Skeletal muscle tissue (tissue), 4 donors: ENCODE data around the gene IL12RB1. TPM values are rescaled to one million over a fixed set of nuclear protein-coding genes. Genes with fewer than 3 reads are reported as not detected.
A peak's percentile ranks its signal among the peaks of the same experiment; 100 is the strongest.

Experiments used
- H3K27ac ChIP-seq: one replicate; pipeline ENCODE4 v1.7.0; 2013; ENCODE audit warnings: mild to moderate bottlenecking, low read depth, low read length, inconsistent platforms
- H3K27me3 ChIP-seq, 3 donors: one replicate each; pipeline ENCODE4 v1.7.0; 2013; ENCODE audit warnings: low read length in 3 of 3; ENCODE audit not compliant: control insufficient read depth in 3 of 3, insufficient read depth in 3 of 3
- H3K36me3 ChIP-seq, 3 donors: one replicate each; pipeline ENCODE4 v1.7.0; 2013; ENCODE audit warnings: low read length in 3 of 3; ENCODE audit not compliant: control insufficient read depth in 3 of 3, insufficient read depth in 3 of 3
- H3K4me1 ChIP-seq, 3 donors: one replicate each; pipeline ENCODE4 v1.7.0; 2013; ENCODE audit warnings: low read length in 3 of 3, mild to moderate bottlenecking in 3 of 3; ENCODE audit not compliant: control insufficient read depth in 3 of 3, insufficient read depth in 3 of 3
- H3K4me3 ChIP-seq, 3 donors: one replicate each; pipeline ENCODE4 v1.7.0; 2013; ENCODE audit warnings: low read length in 3 of 3
- H3K9ac ChIP-seq, 3 donors: one replicate each; pipeline ENCODE4 v1.7.0; 2013; ENCODE audit warnings: low read length in 3 of 3, mild to moderate bottlenecking in 3 of 3, moderate library complexity in 2 of 3, low read depth in 1 of 3
- H3K9me3 ChIP-seq, 3 donors: one replicate each; pipeline ENCODE4 v1.7.0; 2013; ENCODE audit warnings: low read length in 3 of 3; ENCODE audit not compliant: control insufficient read depth in 3 of 3
- total RNA-seq: library from RNA; depleted of rRNA; stranded (reverse); fragments of >200 nt; gene quantifications from one replicate; pipeline ENCODE4 v1.2.3, GENCODE V29; 2014
- donor health status: Osteomylitis.

Gene IL12RB1
- 0.52 TPM for total RNA-seq

DNA sequence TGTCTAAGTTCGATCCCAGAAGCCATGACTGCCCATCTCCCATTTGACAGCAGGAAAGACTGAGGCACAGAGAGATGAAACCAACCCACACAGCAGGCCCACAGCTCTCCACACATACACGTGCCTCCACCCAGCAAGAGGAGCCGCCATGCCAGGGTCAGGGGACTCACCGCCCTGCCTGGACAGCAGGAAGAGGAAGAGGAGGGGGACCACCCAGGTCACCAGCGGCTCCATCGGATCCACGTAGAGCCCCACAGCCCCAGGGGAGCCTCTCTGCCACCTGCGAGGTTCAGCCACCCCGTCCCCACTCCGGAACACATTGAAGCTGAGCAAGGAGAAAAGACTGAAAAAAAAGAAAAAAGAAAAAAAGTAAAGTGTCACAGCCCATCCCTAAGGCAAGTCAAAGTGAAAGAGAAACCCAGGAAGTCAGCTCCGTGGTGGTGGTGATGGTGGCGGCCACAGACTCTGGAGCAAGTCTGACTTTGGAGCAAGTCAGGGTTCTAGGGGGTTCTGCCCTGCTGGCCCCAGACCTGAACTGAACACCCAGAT lies at the start of gene IL12RB1:
Gene IL12RB1, minus strand, starts transcription at position 345 of the 549 bp plus-strand sequence. Its CDS starts 111 bp downstream, at position 234.
- Histone ChIP-seq H3K4me1 (no peaks in the 10 kb centered on the region), H3K9me3 (no peaks in the 10 kb centered on the region), H3K27ac (no peak within 1 kb of the TSS), H3K9ac (peak within 1 kb of the TSS; percentile 21 to 56 (median 25)), H3K27me3 (peaks cover 13 to 25% (median 14%) of the 10 kb centered on the region in 3 donors), H3K4me3 (peak within 1 kb of the TSS in 2 of 3 donors; percentile 9 to 45), H3K36me3 (no peaks in the 10 kb centered on the region)

DNA sequence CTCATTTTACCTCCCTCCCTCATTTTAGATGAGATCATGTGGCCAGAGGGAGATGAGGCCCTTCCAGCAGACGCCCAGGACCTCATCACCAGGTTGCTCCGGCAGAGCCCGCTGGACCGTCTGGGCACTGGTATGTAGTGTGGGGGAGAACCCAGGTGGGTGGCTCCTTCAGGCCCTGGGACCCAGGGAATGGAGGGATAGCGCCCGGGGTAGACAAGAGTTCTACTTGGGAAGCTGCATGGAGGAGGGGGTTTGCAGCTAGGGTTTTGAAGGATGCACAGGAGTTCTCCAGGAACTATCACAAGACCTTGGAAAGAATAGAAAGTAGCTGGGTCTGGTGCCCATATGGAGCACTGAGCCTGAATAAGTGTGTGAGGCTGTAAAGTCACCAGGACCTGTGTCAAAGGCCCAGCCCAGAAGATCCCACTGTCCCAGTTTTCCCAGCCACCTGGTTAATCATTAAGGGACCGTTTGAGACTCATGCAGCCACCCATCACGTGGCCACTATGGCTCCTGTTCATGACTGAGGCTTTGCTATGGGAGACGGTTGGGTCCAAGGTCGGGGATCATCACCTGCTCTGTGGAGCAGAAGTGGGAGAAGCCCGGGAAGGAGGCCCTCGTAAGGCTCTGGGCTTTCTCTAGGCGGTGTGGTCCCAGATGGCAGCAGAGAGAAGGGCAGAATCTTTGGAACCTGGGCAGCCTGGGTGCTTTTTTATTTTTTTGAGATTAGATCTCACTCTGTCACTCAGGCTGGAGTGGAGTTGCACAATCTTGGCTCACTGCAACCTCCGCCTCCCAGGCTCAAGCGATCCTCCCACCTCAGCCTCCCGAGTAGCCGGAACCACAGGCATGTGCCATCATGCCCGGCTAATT lies 49.2 kb upstream of the IL12RB1 start:
- Histone ChIP-seq H3K27ac (no peak overlapping the region), H3K4me3 (no peak overlapping the region), H3K27me3 (no peaks in the 10 kb centered on the region), H3K9me3 (no peaks in the 10 kb centered on the region), H3K36me3 (peaks cover 0 to 43% (median 5%) of the 10 kb centered on the region in 3 donors), H3K9ac (no peak overlapping the region), H3K4me1 (no peaks in the 10 kb centered on the region)

DNA sequence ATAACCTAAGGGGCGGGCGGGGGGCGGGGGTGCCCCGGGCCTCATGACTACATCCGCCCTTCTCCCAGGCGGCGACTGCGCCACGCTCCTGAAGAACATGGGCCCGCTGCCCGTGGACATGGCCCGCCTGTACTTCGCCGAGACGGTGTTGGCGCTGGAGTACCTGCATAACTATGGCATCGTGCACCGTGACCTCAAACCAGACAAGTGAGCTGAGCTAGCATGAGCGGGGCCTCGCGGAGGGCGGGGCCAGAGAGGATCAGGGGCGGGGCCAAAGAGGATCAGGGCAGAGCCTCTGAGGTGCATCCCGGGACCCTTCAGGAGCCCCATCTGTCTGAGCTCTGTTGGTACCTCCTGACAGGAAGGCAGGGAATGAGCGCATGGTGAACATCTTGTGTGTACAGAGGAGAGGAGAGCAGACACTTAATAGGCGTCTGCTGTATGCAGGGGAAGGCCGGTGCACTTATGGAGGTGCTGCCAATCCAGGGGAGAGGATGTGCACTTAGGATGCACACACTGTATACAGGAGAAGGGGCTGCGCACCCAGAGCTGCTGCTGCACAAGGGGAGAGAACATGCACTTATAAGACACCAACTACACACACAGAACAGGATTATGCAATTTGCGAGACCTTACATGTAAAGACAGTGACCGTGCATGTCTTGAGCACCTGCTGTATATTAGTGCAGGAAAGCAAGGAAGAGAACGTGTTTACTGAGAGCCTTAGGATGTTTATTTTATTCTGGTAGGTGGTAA lies 45.3 kb upstream of the IL12RB1 start:
- no peaks in the 10 kb centered on the region for H3K4me1 ChIP-seq
- H3K9ac ChIP-seq: no peak overlapping the region
- peaks cover 7 to 52% (median 14%) of the 10 kb centered on the region in 3 donors for H3K36me3 ChIP-seq
- no peak overlapping the region for H3K27ac ChIP-seq
- H3K9me3 ChIP-seq: no peaks in the 10 kb centered on the region
- H3K4me3 ChIP-seq: no peak overlapping the region
- no peaks in the 10 kb centered on the region for H3K27me3 ChIP-seq

DNA sequence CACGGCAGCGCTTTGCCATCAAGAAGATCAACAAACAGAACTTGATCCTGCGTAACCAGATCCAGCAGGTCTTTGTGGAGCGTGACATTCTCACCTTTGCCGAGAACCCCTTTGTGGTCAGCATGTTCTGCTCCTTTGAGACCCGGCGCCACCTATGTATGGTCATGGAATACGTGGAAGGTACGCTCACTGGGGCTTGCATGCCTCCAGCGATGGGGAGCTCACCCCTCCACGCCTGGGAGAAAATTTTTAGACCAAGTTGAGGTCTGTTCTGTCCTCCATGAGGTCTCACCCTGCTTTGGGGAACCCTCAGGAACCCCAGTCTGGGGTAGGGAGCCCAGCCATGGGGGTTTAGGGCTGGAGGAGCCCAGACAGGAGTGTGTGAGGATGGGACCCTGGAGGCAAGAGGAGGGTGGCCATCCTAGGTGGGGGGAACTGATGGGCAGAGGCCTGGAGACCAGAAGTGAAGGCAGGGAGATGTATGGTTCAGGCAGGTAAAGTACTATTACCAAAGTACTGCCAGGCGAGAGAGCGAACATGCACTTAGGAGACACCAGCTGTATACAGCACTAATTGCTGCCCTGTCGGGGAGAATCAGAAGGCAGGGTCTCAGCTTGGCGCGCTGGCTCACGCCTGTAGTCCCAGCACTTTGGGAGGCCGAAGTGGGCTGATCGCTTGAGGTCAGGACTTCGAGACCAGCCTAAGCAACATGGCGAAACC lies 43.9 kb upstream of the IL12RB1 start:
- Histone ChIP-seq H3K27me3 (no peaks in the 10 kb centered on the region), H3K27ac (no peak overlapping the region), H3K4me3 (no peak overlapping the region), H3K4me1 (no peaks in the 10 kb centered on the region), H3K9me3 (no peaks in the 10 kb centered on the region), H3K9ac (no peak overlapping the region), H3K36me3 (peaks cover 7 to 45% (median 14%) of the 10 kb centered on the region in 3 donors)

DNA sequence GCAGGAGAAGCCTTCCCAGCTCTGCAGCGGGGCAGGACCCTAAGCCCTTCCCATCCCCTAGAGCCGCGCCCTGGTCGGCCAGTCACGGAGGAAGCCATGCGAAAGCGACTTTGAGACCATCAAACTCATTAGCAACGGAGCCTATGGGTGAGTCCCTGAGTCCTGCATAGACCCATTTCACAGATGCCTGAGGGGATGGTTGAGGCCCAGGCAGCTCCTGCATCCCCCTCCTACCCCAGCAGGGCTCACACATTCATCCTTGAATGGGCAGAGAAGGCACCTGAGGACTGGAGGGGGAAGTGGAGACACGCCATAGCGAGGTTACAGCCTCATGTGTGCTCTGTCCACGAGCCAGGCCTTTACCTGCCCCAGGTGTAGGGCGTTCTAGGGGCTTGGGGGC lies 42.1 kb upstream of the IL12RB1 start:
- peaks cover 7 to 41% (median 15%) of the 10 kb centered on the region in 3 donors for H3K36me3 ChIP-seq
- H3K27ac ChIP-seq: no peak overlapping the region
- no peaks in the 10 kb centered on the region for H3K4me1 ChIP-seq
- H3K27me3 ChIP-seq: no peaks in the 10 kb centered on the region
- no peak overlapping the region for H3K4me3 ChIP-seq
- no peak overlapping the region for H3K9ac ChIP-seq
- no peaks in the 10 kb centered on the region for H3K9me3 ChIP-seq

DNA sequence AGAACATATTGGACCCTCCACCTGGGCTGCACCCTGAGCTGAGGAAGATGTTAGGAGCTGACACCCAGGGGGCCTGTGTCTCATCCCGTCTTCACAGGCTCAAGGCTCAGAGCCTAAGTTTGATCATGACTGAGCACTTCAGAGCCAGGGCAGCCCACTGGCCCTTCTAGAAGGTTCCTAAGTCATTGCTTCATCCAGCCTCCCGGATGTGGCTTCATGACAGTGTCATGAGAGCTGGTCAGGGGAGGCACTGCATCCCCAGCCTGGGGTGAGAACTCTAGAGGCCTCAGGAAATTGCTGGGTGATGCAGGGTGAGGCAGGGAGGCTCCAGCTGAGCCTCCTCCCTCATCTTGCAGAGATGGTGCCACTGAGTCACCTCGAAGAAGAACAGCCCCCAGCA lies 41.3 kb upstream of the IL12RB1 start:
- Histone ChIP-seq H3K9ac (no peak overlapping the region), H3K4me1 (no peaks in the 10 kb centered on the region), H3K27ac (no peak overlapping the region), H3K4me3 (no peak overlapping the region), H3K36me3 (peaks cover 7 to 41% (median 15%) of the 10 kb centered on the region in 3 donors), H3K9me3 (no peaks in the 10 kb centered on the region), H3K27me3 (no peaks in the 10 kb centered on the region)

DNA sequence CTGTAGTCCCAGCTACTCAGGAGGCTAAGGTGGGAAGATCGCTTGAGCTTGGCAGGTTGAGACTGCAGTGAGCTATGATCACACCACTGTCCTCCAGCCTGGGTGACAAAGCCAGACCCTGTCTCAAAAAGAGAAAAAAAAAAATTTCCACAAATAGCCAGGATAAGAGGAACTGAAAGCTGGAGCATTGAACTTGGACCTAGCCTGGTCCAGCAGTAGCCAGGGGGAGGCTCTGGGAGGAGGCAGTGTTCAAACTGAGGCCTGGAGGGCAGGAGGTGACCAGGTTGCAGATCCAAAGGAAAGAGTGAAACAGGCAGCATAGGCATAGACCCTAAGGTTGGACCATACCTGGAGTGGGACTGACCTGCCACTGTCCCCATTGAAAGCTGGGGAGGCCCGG lies 39.4 kb upstream of the IL12RB1 start:
- no peak overlapping the region for H3K9ac ChIP-seq
- H3K36me3 ChIP-seq: peaks cover 7 to 40% (median 12%) of the 10 kb centered on the region in 3 donors
- H3K27ac ChIP-seq: no peak overlapping the region
- peaks cover 0 to 2% (median 0%) of the 10 kb centered on the region in 3 donors for H3K4me1 ChIP-seq
- H3K9me3 ChIP-seq: no peaks in the 10 kb centered on the region
- H3K4me3 ChIP-seq: no peak overlapping the region
- no peaks in the 10 kb centered on the region for H3K27me3 ChIP-seq

DNA sequence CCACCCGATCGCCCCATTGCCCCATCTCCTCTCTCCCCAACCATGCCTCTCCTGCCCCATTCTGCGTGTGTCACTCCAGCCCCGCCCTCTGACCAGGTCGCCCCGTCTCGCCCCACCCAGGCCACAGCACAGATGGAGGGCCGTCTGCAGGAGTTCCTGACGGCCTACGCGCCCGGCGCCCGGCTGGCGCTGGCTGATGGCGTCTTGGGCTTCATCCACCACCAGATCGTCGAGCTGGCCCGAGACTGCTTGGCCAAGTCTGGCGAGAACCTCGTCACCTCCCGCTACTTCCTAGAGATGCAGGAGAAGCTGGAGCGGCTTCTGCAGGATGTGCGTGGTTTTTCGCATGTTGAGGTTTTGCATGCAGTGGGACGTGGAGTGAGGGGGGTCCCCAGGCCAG lies 37.1 kb upstream of the IL12RB1 start:
- H3K9me3 ChIP-seq: no peaks in the 10 kb centered on the region
- peaks cover 3 to 5% (median 5%) of the 10 kb centered on the region in 3 donors for H3K4me1 ChIP-seq
- peaks cover 1 to 26% (median 7%) of the 10 kb centered on the region in 3 donors for H3K36me3 ChIP-seq
- H3K27me3 ChIP-seq: no peaks in the 10 kb centered on the region
- H3K9ac ChIP-seq: no peak overlapping the region
- H3K4me3 ChIP-seq: no peak overlapping the region
- H3K27ac ChIP-seq: no peak overlapping the region

DNA sequence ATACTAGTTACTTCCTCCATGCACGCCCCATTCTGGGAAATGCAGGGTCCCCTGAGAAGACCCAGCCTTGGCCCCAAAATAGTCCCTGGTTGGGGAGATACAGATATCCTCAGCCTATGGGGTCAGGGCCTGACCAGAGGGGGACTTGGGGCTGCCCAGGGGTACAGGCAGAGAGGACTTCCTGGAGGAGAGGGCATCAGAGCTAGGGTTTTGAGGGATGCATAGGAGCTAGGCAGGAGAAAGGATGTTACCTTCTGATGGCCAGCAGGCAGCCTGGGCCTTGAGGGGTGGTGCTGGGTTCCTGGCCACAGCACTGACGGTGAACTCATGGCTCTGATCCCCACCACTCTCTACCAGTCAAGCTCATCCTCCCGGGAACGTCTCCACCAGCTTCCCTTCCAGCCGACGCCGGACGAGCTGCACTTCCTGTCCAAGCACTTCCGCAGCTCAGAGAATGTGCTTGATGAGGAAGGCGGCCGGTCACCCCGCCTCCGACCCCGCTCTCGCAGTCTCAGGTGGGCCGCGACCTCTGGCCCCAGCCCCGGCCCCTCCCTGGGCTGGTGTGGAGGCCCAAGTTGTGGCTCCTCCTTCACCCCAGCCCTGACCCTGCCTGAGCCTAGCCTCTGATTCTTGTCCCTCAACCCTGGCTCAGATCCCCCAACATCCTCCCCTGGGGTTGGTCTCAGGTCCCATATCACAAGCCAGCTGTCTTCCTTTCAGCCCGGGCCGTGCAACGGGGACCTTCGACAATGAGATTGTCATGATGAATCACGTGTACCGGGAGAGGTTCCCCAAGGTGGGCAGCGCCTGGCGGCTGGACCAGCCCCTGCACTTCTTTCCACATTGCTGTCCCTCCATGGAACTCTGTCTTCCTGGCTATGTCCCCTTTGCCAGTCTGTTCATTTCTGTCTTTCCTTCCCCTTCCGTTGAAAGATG lies 36.4 kb upstream of the IL12RB1 start:
- no peak overlapping the region for H3K9ac ChIP-seq
- H3K4me1 ChIP-seq: peaks cover 9 to 12% (median 11%) of the 10 kb centered on the region in 3 donors
- H3K27me3 ChIP-seq: no peaks in the 10 kb centered on the region
- H3K36me3 ChIP-seq: peaks cover 0 to 20% (median 4%) of the 10 kb centered on the region in 3 donors
- H3K9me3 ChIP-seq: no peaks in the 10 kb centered on the region
- no peak overlapping the region for H3K27ac ChIP-seq
- no peak overlapping the region for H3K4me3 ChIP-seq
